NCI-H1436 (cell line): ENCODE results near the gene RAB4B.
"Not testable (repeated sequence)": the region's sequence is repeated elsewhere in the genome, so short reads cannot be mapped to it uniquely, and the experiment has no call there.

Experiments used
- DNase-seq: peaks from one replicate; lab custom pipeline; 2025; lab: John Stamatoyannopoulos, UW

Gene RAB4B

GRCh38 chr19:40750874-40751537, 27.0 kb upstream of the RAB4B start, which contains the start of gene SNRPA:
Gene SNRPA, plus strand, starts transcription at chr19:40751203. Its CDS starts 206 bp downstream, at chr19:40751409.
- DNase-seq, result peak; percentile 98

GRCh38 chr19:40752257-40752781, 25.7 kb upstream of the RAB4B start:
- no peak for DNase-seq

GRCh38 chr19:40754611-40755247, 23.3 kb upstream of the RAB4B start:
- no peak for DNase-seq

- no peak for DNase-seq
Measured at GRCh38 chr19:40755248-40755624, 22.8 kb upstream of the RAB4B start.

- no peak for DNase-seq
Measured at GRCh38 chr19:40755791-40756190, 22.3 kb upstream of the RAB4B start.

- DNase-seq, result no peak
Measured at GRCh38 chr19:40756502-40757110, 21.4 kb upstream of the RAB4B start.

GRCh38 chr19:40758491-40758890, 19.6 kb upstream of the RAB4B start:
- DNase-seq, result no peak

- no peak for DNase-seq
Measured at GRCh38 chr19:40759352-40759751, 18.7 kb upstream of the RAB4B start.

- no peak for DNase-seq
Measured at GRCh38 chr19:40762754-40763470, 15.1 kb upstream of the RAB4B start.

- no peak for DNase-seq
Measured at GRCh38 chr19:40763526-40763925, 14.5 kb upstream of the RAB4B start.

GRCh38 chr19:40763963-40764362, 14.1 kb upstream of the RAB4B start:
- DNase-seq, result no peak

- not testable (repeated sequence) for DNase-seq
Measured at GRCh38 chr19:40766385-40766784, 11.7 kb upstream of the RAB4B start.

GRCh38 chr19:40768869-40769268, 9.2 kb upstream of the RAB4B start:
- DNase-seq, result no peak

GRCh38 chr19:40771101-40771862, 6.8 kb upstream of the RAB4B start:
- DNase-seq, result not testable (repeated sequence)

GRCh38 chr19:40774916-40775631, 3.0 kb upstream of the RAB4B start, which contains the start of gene MIA:
Gene MIA, plus strand, starts transcription at chr19:40775521. Its CDS starts 22 bp downstream, at chr19:40775543.
- no peak for DNase-seq

GRCh38 chr19:40775632-40776022, 2.4 kb upstream of the RAB4B start:
- DNase-seq, result no peak

- DNase-seq, result no peak
Measured at GRCh38 chr19:40776364-40776763, 1.7 kb upstream of the RAB4B start.

GRCh38 chr19:40776932-40777644, 959 bp upstream of the RAB4B start:
- DNase-seq, result peak; percentile 92

GRCh38 chr19:40777645-40777936, 456 bp upstream of the RAB4B start:
- no peak for DNase-seq

- DNase-seq, result no peak
Measured at GRCh38 chr19:40778706-40779284, 748 bp downstream of the RAB4B start.
